Esophagus (tissue), 2 donors: ENCODE results near the gene PRIMPOL. TPM values are rescaled to one million over a fixed set of nuclear protein-coding genes. Genes with fewer than 3 reads are reported as not detected.
"Not testable (repeated sequence)": the region's sequence is repeated elsewhere in the genome, so short reads cannot be mapped to it uniquely, and the experiment has no call there.

Experiments
- H3K27ac ChIP-seq, 2 donors: one replicate each; pipeline ENCODE4 v1.5.1; 2013; ENCODE audit warnings: low read depth in 2 of 2, mild to moderate bottlenecking in 2 of 2, inconsistent platforms in 1 of 2, low read length in 1 of 2, moderate library complexity in 1 of 2
- H3K27me3 ChIP-seq, 2 donors: one replicate each; pipeline ENCODE4 v1.6.1; 2013; ENCODE audit warnings: low read length in 2 of 2, control low read depth in 1 of 2, mild to moderate bottlenecking in 1 of 2; ENCODE audit not compliant: insufficient read depth in 2 of 2, control insufficient read depth in 1 of 2
- H3K36me3 ChIP-seq, 2 donors: one replicate each; pipeline ENCODE4 v1.6.1; 2013; ENCODE audit warnings: low read length in 1 of 2; ENCODE audit not compliant: control insufficient read depth in 2 of 2, insufficient read depth in 2 of 2
- H3K4me1 ChIP-seq, 2 donors: one replicate each; pipeline ENCODE4 v1.6.1; 2013; ENCODE audit warnings: low read length in 1 of 2; ENCODE audit not compliant: control insufficient read depth in 2 of 2, insufficient read depth in 2 of 2
- H3K4me3 ChIP-seq, 2 donors: one replicate each; pipeline ENCODE4 v1.5.1; 2013; ENCODE audit warnings: low read length in 2 of 2, mild to moderate bottlenecking in 2 of 2, low read depth in 1 of 2, moderate library complexity in 1 of 2
- H3K9me3 ChIP-seq, 2 donors: one replicate each; pipeline ENCODE4 v1.6.1; 2013; ENCODE audit warnings: mild to moderate bottlenecking in 2 of 2, low read depth in 1 of 2, low read length in 1 of 2, moderate library complexity in 1 of 2; ENCODE audit not compliant: control insufficient read depth in 2 of 2, insufficient read depth in 1 of 2
- WGBS, 2 donors: extraction: QIAGEN DNeasy Blood & Tissue Kit; methylation state at CpG; one replicate each; pipeline ENCODE4 v1.1.7; 2013; 5-methylcytosine and 5-hydroxymethylcytosine counted together
- polyA plus RNA-seq, 2 donors: library from polyadenylated mRNA; stranded (reverse); fragments of 200-250 nt; gene quantifications; one replicate each; pipeline ENCODE4 v1.2.3, GENCODE V29; 2013
- donor health status: healthy with polysubstance abuse.
- donor health status: Bipolar disorder and iron deficiency.

Gene PRIMPOL
- polyA plus RNA-seq, 2 donors = 5.9 to 27.3 TPM

- H3K27me3 ChIP-seq = no peaks in the 10 kb centered on the region
- no peaks in the 10 kb centered on the region for H3K36me3 ChIP-seq
- H3K27ac ChIP-seq = no peak overlapping the region
- WGBS, 2 donors = 62 to 66% methylated on average over 9 of the region's 9 CpGs
- no peaks in the 10 kb centered on the region for H3K4me1 ChIP-seq
- no peaks in the 10 kb centered on the region for H3K9me3 ChIP-seq
- H3K4me3 ChIP-seq = no peak overlapping the region
Measured at GRCh38 chr4:184617600-184618196, 31.8 kb upstream of the PRIMPOL start.

- H3K36me3 ChIP-seq = no peaks in the 10 kb centered on the region
- 91% methylated on average over 11 of the region's 11 CpGs for WGBS, 2 donors
Measured at GRCh38 chr4:184620212-184620867, 29.2 kb upstream of the PRIMPOL start.

GRCh38 chr4:184621518-184621917, 28.0 kb upstream of the PRIMPOL start:
- Histone ChIP-seq H3K27ac (no peak overlapping the region), H3K9me3 (no peaks in the 10 kb centered on the region), H3K27me3 (no peaks in the 10 kb centered on the region), H3K4me1 (no peaks in the 10 kb centered on the region), H3K36me3 (no peaks in the 10 kb centered on the region), H3K4me3 (no peak overlapping the region)
- 74 to 83% methylated on average over 3 of the region's 3 CpGs for WGBS, 2 donors

More at GRCh38 chr4:184620212-184620867, 29.2 kb upstream of the PRIMPOL start:
- no peak overlapping the region for H3K27ac ChIP-seq
- H3K4me3 ChIP-seq = no peak overlapping the region
- H3K4me1 ChIP-seq = no peaks in the 10 kb centered on the region
- no peaks in the 10 kb centered on the region for H3K27me3 ChIP-seq
- no peaks in the 10 kb centered on the region for H3K9me3 ChIP-seq

- not testable (repeated sequence) for H3K27ac ChIP-seq, H3K9me3 ChIP-seq, H3K4me3 ChIP-seq, H3K36me3 ChIP-seq, H3K27me3 ChIP-seq, H3K4me1 ChIP-seq
- WGBS, 2 donors = 95 to 97% methylated on average over 3 of the region's 3 CpGs
Measured at GRCh38 chr4:184624504-184624903, 25.0 kb upstream of the PRIMPOL start.

- peaks cover 0 to 2% of the 10 kb centered on the region in 2 donors for H3K36me3 ChIP-seq
- H3K4me1 ChIP-seq = no peaks in the 10 kb centered on the region
- H3K27ac ChIP-seq = no peak overlapping the region
- no peaks in the 10 kb centered on the region for H3K27me3 ChIP-seq
- H3K4me3 ChIP-seq = no peak overlapping the region
- 91% methylated on average over 7 of the region's 7 CpGs for WGBS, 2 donors
- no peaks in the 10 kb centered on the region for H3K9me3 ChIP-seq
Measured at GRCh38 chr4:184624972-184625554, 24.5 kb upstream of the PRIMPOL start.

GRCh38 chr4:184625783-184626596, 23.5 kb upstream of the PRIMPOL start:
- H3K4me1 ChIP-seq, H3K4me3 ChIP-seq, H3K36me3 ChIP-seq, H3K27ac ChIP-seq, H3K27me3 ChIP-seq, H3K9me3 ChIP-seq: not testable (repeated sequence)
- WGBS, 2 donors = 78 to 88% methylated on average over 11 of the region's 11 CpGs

GRCh38 chr4:184628103-184628502, 21.4 kb upstream of the PRIMPOL start:
- H3K4me3 ChIP-seq = no peak overlapping the region
- no peaks in the 10 kb centered on the region for H3K4me1 ChIP-seq
- 95 to 96% methylated on average over 4 of the region's 4 CpGs for WGBS, 2 donors
- no peaks in the 10 kb centered on the region for H3K27me3 ChIP-seq
- peaks cover 0 to 4% of the 10 kb centered on the region in 2 donors for H3K36me3 ChIP-seq
- no peaks in the 10 kb centered on the region for H3K9me3 ChIP-seq
- H3K27ac ChIP-seq = no peak overlapping the region

- Histone ChIP-seq H3K9me3 (no peaks in the 10 kb centered on the region), H3K36me3 (peaks cover 8 to 13% of the 10 kb centered on the region in 2 donors), H3K4me1 (no peaks in the 10 kb centered on the region), H3K27me3 (no peaks in the 10 kb centered on the region), H3K4me3 (no peak overlapping the region), H3K27ac (no peak overlapping the region)
- WGBS, 2 donors = 84 to 85% methylated on average over 1 of the region's 1 CpG
Measured at GRCh38 chr4:184632842-184633241, 16.7 kb upstream of the PRIMPOL start.

- 60 to 69% methylated on average over 3 of the region's 3 CpGs for WGBS, 2 donors
- Histone ChIP-seq H3K9me3 (no peaks in the 10 kb centered on the region), H3K4me1 (no peaks in the 10 kb centered on the region), H3K36me3 (peaks cover 10 to 14% of the 10 kb centered on the region in 2 donors), H3K27me3 (no peaks in the 10 kb centered on the region), H3K4me3 (no peak overlapping the region), H3K27ac (no peak overlapping the region)
Measured at GRCh38 chr4:184635381-184635780, 14.2 kb upstream of the PRIMPOL start.
